KMS-11 (cell line): ENCODE data around the gene TCAP.

Experiments
- H2AFZ ChIP-seq: fragments of 200-600 bp; sonication (generic); 2 replicates; pipeline ENCODE4 v1.6.1; 2016; ENCODE audit warnings: antibody characterized with exemption, mixed run types, low read depth
- H3K27ac ChIP-seq: fragments of 200-600 bp; sonication (generic); 2 replicates; pipeline ENCODE4 v1.6.1; 2016; ENCODE audit warnings: mild to moderate bottlenecking, mixed run types
- H3K27me3 ChIP-seq: fragments of 200-600 bp; sonication (generic); 2 replicates; pipeline ENCODE4 v1.6.1; 2017; ENCODE audit warnings: mild to moderate bottlenecking, low read depth, mixed run types, moderate library complexity; ENCODE audit not compliant: insufficient read depth
- H3K36me3 ChIP-seq: fragments of 200-600 bp; sonication (generic); 2 replicates; pipeline ENCODE4 v1.6.1; 2017; ENCODE audit warnings: mild to moderate bottlenecking, mixed run types; ENCODE audit not compliant: insufficient read depth
- H3K4me1 ChIP-seq: fragments of 200-600 bp; sonication (generic); 2 replicates; pipeline ENCODE4 v1.6.1; 2016; ENCODE audit warnings: mild to moderate bottlenecking, low read depth, mixed run types; ENCODE audit not compliant: poor library complexity, severe bottlenecking
- H3K4me2 ChIP-seq: fragments of 200-600 bp; sonication (generic); 2 replicates; pipeline ENCODE4 v1.7.0; 2016; ENCODE audit warnings: mild to moderate bottlenecking, mixed run types
- H3K4me3 ChIP-seq: fragments of 200-600 bp; sonication (generic); IDR thresholded peaks from 2 replicates; pipeline ENCODE4 v1.6.1; 2017; ENCODE audit warnings: low read depth, low read length, mixed read lengths; ENCODE audit not compliant: insufficient read depth
- H3K79me2 ChIP-seq: fragments of 200-600 bp; sonication (generic); 2 replicates; pipeline ENCODE4 v1.6.1; 2016; ENCODE audit warnings: low read depth, mixed run types; ENCODE audit not compliant: insufficient read depth
- H3K9ac ChIP-seq: fragments of 200-600 bp; sonication (generic); 2 replicates; pipeline ENCODE4 v1.6.1; 2016; ENCODE audit warnings: mild to moderate bottlenecking, mixed run types
- H4K20me1 ChIP-seq: fragments of 200-600 bp; sonication (generic); 2 replicates; pipeline ENCODE4 v1.6.1; 2016; ENCODE audit warnings: mild to moderate bottlenecking, mixed run types; ENCODE audit not compliant: insufficient read depth
- TF ChIP-seq, protein P1 (sequence below): fragments of 200-600 bp; sonication (generic); conservative IDR thresholded peaks from 2 replicates; pipeline ENCODE4 v1.6.1; 2017; ENCODE audit warnings: low read depth, mild to moderate bottlenecking, antibody characterized with exemption, low read length, moderate library complexity, mixed read lengths

The TCAP gene

DNA sequence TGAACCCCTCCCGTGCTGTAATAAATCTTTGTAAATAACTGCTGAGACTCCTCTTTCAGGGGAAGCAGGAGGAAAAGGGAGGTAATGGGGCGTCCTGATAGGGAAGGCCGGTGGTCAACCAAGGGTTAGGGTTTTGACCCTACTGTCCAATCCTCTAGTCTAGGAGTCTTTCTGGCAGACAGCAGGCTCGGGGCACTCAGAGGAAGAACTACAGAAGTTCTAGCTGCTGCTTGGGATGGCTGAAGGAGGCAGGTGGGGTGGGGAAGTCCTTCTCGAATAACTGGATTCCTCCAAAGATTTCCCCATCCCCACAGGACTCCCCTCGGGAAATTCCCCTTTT is 28.6 kb upstream of the TCAP start:
- no peaks in the 10 kb centered on the region for H3K36me3 ChIP-seq
- TF ChIP-seq, protein P1, sequence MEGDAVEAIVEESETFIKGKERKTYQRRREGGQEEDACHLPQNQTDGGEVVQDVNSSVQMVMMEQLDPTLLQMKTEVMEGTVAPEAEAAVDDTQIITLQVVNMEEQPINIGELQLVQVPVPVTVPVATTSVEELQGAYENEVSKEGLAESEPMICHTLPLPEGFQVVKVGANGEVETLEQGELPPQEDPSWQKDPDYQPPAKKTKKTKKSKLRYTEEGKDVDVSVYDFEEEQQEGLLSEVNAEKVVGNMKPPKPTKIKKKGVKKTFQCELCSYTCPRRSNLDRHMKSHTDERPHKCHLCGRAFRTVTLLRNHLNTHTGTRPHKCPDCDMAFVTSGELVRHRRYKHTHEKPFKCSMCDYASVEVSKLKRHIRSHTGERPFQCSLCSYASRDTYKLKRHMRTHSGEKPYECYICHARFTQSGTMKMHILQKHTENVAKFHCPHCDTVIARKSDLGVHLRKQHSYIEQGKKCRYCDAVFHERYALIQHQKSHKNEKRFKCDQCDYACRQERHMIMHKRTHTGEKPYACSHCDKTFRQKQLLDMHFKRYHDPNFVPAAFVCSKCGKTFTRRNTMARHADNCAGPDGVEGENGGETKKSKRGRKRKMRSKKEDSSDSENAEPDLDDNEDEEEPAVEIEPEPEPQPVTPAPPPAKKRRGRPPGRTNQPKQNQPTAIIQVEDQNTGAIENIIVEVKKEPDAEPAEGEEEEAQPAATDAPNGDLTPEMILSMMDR = no peak
- peak overlapping the region; percentile 79; the same call in 1 of the 2 replicates for H3K9ac ChIP-seq
- no peaks in the 10 kb centered on the region for H4K20me1 ChIP-seq
- peak overlapping the region; percentile 2 for H3K4me3 ChIP-seq
- peaks cover 44% of the 10 kb centered on the region for H3K4me1 ChIP-seq
- H3K79me2 ChIP-seq = peaks cover 20% of the 10 kb centered on the region; the same call in 1 of the 2 replicates
- H3K4me2 ChIP-seq = peak overlapping the region; percentile 100
- peak overlapping the region; percentile 57 for H3K27ac ChIP-seq
- no peaks in the 10 kb centered on the region for H3K27me3 ChIP-seq
- H2AFZ ChIP-seq = peak overlapping the region; percentile 80

DNA sequence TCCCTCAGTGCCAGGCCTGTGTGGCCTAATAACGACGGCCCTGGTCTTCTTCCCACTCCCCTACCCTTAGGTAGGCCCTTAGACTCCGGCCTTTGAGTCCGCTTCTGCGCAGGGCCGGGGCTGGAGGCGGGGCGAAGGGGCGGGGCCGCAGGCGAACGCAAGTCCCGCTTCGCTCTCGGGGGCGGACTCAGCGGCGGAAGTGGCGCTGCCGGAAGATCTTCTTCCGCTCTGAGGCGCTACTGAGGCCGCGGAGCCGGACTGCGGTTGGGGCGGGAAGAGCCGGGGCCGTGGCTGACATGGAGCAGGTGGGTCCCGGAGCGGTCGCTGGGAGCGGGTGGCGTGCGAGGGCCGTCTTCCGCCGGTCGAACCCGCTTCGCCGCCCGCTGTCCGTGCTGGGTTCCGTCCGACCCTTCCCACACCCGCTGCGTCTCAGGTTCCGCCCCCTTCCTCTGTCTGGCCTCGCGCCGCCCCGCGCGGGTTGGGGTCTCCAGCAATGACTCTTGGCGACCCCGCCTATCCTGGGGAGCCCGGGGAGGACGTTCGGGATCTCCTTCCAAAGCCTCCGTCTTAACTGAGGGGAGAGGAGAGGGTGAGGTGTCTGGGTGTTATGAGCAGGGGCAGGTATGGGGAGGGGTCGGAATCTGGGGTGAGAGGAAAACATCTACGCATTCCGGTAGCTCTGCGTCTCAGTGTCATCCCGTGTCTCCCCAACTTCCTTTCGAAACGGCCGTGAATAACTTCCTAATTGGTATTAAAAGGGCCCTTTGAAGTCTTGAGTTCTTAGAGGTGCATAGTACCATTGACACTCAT is 28.0 kb upstream of the TCAP start, which contains the start of gene STARD3:
Gene STARD3, plus strand, starts transcription at position 218 of the 810 bp plus-strand sequence. CDS start 16,388 bp downstream, outside the sequence.
- no peaks in the 10 kb centered on the region for H4K20me1 ChIP-seq
- H3K4me1 ChIP-seq = peaks cover 44% of the 10 kb centered on the region
- H3K4me2 ChIP-seq = peak within 1 kb of the TSS; percentile 100
- H3K36me3 ChIP-seq = no peaks in the 10 kb centered on the region
- TF ChIP-seq, protein P1 = no peak
- H3K9ac ChIP-seq = peak within 1 kb of the TSS; percentile 79
- H3K27ac ChIP-seq = peak within 1 kb of the TSS; percentile 57
- peak within 1 kb of the TSS; percentile 64 for H3K4me3 ChIP-seq
- no peaks in the 10 kb centered on the region for H3K27me3 ChIP-seq
- H3K79me2 ChIP-seq = peaks cover 20% of the 10 kb centered on the region; the same call in 1 of the 2 replicates
- H2AFZ ChIP-seq = peak within 1 kb of the TSS; percentile 80

DNA sequence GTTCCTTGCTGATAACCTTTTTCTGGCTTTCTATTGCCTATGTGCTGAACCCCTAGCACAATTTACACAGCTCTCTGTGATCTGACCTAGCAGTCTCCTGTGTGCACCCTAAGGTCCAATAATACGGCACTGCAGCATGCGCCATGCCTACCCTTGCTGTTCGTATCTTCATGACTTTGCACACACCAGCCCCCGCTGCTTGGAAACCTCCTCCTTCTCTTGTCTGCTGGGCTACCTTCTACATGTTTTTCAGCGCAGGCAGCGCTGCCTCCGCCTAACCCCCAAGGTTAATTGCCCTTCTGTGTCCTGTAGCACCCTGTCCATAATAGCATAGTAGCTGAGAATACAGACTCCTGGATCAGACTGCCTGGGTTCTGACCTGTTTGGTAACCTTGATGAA is 26.8 kb upstream of the TCAP start:
- H2AFZ ChIP-seq = no peak overlapping the region
- peak overlapping the region; percentile 100; the same call in 1 of the 2 replicates for H3K4me2 ChIP-seq
- H3K36me3 ChIP-seq = no peaks in the 10 kb centered on the region
- H3K79me2 ChIP-seq = peaks cover 20% of the 10 kb centered on the region; the same call in 1 of the 2 replicates
- no peak overlapping the region; the same call in 1 of the 2 replicates for H3K27ac ChIP-seq
- H3K9ac ChIP-seq = peak overlapping the region; percentile 79; the same call in 1 of the 2 replicates
- TF ChIP-seq, protein P1 = no peak
- no peaks in the 10 kb centered on the region for H3K27me3 ChIP-seq
- H4K20me1 ChIP-seq = no peaks in the 10 kb centered on the region
- peaks cover 44% of the 10 kb centered on the region for H3K4me1 ChIP-seq
- peak overlapping the region; percentile 64 for H3K4me3 ChIP-seq

DNA sequence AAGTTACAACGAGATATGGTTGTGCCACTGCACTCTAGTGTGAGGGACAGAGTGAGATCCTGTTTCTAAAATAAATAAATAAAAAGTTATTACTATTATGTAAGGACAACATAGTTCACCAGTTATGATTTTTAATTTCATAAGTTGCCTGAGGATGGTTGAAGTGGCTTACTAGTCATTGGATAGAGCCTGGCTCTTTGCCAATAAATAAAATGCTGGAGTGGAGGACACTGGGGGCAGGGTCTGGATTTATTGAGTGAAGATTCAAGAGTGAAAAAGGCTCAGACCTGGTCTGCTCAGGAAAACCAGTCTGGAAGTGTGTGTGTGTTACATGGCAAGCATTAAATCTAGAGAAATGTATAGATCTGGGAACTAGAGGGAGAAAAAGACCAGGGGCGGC is 26.1 kb upstream of the TCAP start:
- Histone ChIP-seq H3K9ac (no peak overlapping the region), H2AFZ (no peak overlapping the region), H4K20me1 (no peaks in the 10 kb centered on the region), H3K4me1 (peaks cover 44% of the 10 kb centered on the region), H3K79me2 (peaks cover 20% of the 10 kb centered on the region; the same call in 1 of the 2 replicates), H3K4me2 (no peak overlapping the region; the same call in 1 of the 2 replicates), H3K4me3 (no peak overlapping the region), H3K36me3 (no peaks in the 10 kb centered on the region), H3K27ac (no peak overlapping the region), H3K27me3 (no peaks in the 10 kb centered on the region)
- TF ChIP-seq, protein P1 = no peak
